H1 (cell line): ENCODE data around the gene SEC14L3. TPM values are rescaled to one million over a fixed set of nuclear protein-coding genes. Genes with fewer than 3 reads are reported as not detected.

Experiments used
- ATF3 ChIP-seq: IDR thresholded peaks from 2 replicates; pipeline ENCODE4 v1.6.1; 2011; ENCODE audit warnings: low read depth, mild to moderate bottlenecking, low read length; ENCODE audit not compliant: insufficient read depth
- CHD7 ChIP-seq: fragments of 300-600 bp; sonication (generic); IDR thresholded peaks from 2 replicates; pipeline ENCODE4 v1.7.1; 2012; ENCODE audit warnings: low read length, moderate library complexity, mild to moderate bottlenecking, inconsistent platforms; ENCODE audit not compliant: insufficient replicate concordance
- HDAC2 ChIP-seq, 2 experiments: fragments of 300-600 bp in 1 of 2; sonication (generic) in 1 of 2; IDR thresholded peaks; 2 replicates each; pipeline ENCODE4 v1.6.1; 2011 to 2012; ENCODE audit warnings: low read depth in 2 of 2, low read length in 2 of 2, mild to moderate bottlenecking in 2 of 2, moderate library complexity in 2 of 2, borderline replicate concordance in 1 of 2, inconsistent platforms in 1 of 2
- JUN ChIP-seq: IDR thresholded peaks from 2 replicates; pipeline ENCODE4 v1.6.1; 2011; ENCODE audit warnings: low read depth, mild to moderate bottlenecking, improper control_type of control experiment, low read length
- KDM5A ChIP-seq: fragments of 200-600 bp; IDR thresholded peaks from 2 replicates; pipeline ENCODE4 v1.7.1; 2012; ENCODE audit warnings: mild to moderate bottlenecking, low read length, inconsistent platforms, mixed read lengths
- POU5F1 ChIP-seq: IDR thresholded peaks from 2 replicates; pipeline ENCODE4 v1.6.1; 2011; ENCODE audit warnings: low read depth, mild to moderate bottlenecking, low read length, moderate library complexity
- SP2 ChIP-seq: IDR thresholded peaks from 2 replicates; pipeline ENCODE4 v1.6.1; 2012; ENCODE audit warnings: mild to moderate bottlenecking, low read length, inconsistent platforms
- YY1 ChIP-seq: IDR thresholded peaks from 2 replicates; pipeline ENCODE4 v1.6.1; 2011; ENCODE audit warnings: low read depth, mild to moderate bottlenecking, low read length
- polyA plus RNA-seq, 7 experiments: library from polyadenylated mRNA; depleted of rRNA in 3 of 7; stranded (reverse) in 5 of 7; unstranded in 2 of 7; fragments of >200 nt in 5 of 7; fragments of 200-250 nt in 2 of 7; gene quantifications; 1 replicate in 5 of 7; 2 replicates in 1 of 7; 4 replicates in 1 of 7; pipeline versions ENCODE4 v1.2.1 to v1.2.3, GENCODE V29; 2011 to 2013; ENCODE audit warnings: missing spikeins in 2 of 7, mixed read lengths in 2 of 7
- total RNA-seq: library from RNA; stranded (reverse); fragmentation: NEBNext Ultra II Directional; extraction: Animal tissue kit (Norgen Biotek cat#: 25700); gene quantifications from 2 replicates; pipeline ENCODE4 v1.2.1, GENCODE V29; 2021

Gene SEC14L3
- total and polyA plus RNA-seq, 2 of the 8 experiments (the other 6 are each of a cell fraction or from before 2014, with no cell fraction given) = not detected

GRCh38 chr22:30439226-30439625, 32.6 kb downstream of the SEC14L3 start (continued):
- no peak for TF ChIP-seq SP2
- TF ChIP-seq YY1 = no peak
- TF ChIP-seq POU5F1 = no peak
- no peak for TF ChIP-seq CHD7
- no peak for TF ChIP-seq JUN
- no peak for TF ChIP-seq HDAC2 (IDR thresholded peaks at IDR 0.05; ENCODE audit: borderline replicate concordance in 1 of 2, low read depth in 2 of 2, low read length in 2 of 2)
- no peak for TF ChIP-seq ATF3
- no peak for TF ChIP-seq KDM5A
- TF ChIP-seq, all 59 proteins: peak for 0
